GM21447 (cell line): ENCODE data around the gene APOBEC3B.
"Not testable (repeated sequence)": the region's sequence is repeated elsewhere in the genome, so short reads cannot be mapped to it uniquely, and the experiment has no call there.

Experiments used
- ATAC-seq: cut with Tn5 transposase; IDR thresholded peaks from one replicate; pipeline ENCODE4 v1.9.1; 2021; ENCODE audit not compliant: unreplicated experiment

The APOBEC3B gene

DNA sequence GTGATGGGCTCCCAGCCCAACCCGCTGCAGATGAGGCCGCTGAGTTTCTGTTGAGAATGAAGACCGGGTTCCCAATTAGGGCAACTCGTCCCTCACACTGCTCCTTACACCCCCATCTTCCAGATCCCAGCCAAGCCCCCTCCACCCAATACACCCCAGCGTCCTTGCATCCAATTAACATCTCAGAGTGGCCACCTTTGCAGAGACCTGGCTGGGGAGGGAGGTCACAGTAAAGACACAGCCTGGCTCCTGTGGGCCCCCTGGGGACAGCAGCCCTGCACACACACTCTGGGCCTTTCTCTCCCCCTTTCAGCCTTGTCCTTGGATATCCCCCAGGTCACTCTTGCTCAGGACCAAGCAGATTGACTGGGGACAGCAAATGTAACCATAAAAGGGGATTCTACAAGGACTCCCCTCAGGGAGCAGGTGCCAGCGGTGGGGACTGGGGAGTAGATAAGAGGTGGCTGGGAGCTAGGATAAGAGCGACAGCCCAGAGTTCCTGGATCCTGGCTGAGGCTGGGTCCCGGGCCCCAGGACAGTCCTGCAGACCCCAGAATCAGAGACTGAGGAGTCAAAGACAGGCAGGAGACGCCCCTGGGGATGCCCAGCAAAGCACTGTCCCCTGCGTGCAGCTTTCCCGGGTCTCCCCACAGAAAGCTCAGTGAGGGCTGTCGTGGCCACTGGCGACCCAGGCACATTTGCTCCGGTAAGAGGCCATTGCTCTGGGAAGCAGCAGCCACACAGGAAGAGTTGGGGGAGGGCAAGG, 16.4 kb upstream of the APOBEC3B start:
- ATAC-seq = no peak

DNA sequence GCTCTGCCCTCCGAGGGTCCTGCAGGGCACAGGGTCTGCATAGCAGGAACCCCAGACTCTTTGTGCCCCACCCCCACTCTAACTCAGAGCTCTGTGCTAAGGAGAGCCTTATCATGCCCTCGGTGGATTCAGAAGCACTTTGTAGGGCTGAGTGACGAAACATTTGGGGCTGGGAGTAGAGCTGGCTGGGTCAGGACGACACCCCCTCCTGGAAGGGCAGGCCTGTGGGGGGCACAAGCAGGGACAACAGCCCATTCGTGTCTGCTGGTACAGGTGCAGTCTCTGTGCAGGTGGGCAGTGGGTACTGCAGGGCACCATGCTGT, 15.8 kb upstream of the APOBEC3B start:
- no peak for ATAC-seq

DNA sequence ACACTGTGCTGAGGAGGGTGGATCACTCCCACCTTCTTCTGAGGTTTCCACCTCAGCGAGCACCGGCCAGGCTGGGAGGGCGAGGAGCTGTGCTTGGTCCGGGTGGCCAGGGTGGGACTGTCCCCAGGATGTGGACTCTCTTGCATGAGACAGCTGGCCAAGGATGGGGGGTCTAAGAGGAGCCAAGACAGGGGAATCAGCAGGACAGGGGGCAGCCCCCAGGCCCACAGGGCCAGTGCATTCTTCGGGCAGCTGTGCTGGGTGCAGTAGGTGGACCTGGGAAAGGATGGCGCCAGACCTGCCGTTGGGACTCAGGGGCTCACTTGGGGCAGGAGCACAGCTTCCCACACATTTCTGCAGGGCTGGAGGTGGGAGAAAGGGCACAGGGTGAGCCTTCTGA, 15.2 kb upstream of the APOBEC3B start:
- no peak for ATAC-seq

DNA sequence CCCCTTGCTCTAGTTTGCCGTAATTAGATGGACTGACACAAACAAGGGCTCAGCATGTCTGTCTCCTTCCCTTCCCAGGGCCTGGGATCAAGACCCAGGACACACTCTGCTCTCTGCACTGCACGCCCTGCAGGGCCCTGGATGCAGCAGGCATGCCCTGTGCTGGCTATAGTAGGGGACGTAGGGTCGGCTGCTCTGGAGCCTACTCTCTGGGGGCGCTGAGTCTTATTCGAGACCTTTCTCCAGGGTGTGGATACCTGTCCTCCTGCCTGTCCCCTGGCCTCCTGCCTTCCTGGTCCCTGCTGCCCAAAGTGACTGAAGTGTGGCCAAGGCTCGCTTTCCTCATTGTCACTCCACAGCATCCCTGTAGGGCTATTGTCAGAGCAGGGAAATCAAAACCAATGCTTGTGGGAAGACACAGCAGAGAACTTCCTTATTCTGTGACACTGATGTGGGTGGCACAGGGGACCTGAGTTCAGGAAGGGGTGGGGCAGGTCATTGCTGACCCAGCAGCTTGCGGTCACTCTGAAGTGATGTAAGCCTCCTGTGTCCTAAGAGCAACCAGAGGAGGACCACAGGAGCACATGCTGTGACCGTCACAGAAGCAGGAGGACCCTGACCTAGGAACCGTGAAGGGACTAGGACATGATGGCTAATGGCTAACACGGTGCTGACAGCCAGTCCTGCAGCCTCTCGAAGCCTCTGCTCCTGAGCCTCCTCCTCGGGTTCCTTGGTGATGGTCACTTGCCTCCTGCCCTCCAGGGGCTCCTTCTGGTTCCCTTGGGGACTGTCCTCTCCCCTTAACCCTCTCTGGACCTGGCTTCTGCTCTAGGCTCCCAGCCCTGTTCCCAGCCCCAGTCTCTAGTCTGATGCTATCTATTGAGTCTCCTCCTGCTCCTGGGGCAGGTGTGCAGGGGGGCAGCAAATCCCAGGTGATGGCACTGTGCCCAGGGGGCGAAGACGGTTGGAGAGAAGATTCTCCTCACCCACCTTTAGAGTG, 14.4 kb upstream of the APOBEC3B start:
- no peak for ATAC-seq

DNA sequence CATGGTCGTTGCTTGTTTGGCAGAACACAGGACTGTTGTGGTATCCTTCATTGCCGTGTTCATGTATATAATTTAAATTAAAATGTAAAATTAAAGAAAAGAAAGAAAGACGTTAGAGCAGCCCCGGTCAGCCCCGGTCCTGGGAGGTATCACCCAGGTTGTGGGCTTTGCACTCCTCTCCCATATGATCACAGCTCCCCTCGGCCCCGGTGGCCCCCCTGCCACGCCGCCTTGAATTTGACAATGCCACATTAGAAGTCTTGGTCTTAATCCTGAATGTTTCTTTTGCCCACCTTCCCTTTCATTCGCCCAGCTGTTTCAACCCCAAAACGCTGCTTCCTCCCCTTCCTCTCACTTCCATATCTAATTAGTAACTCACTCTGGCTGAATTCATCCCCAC, 13.3 kb upstream of the APOBEC3B start:
- ATAC-seq = no peak

DNA sequence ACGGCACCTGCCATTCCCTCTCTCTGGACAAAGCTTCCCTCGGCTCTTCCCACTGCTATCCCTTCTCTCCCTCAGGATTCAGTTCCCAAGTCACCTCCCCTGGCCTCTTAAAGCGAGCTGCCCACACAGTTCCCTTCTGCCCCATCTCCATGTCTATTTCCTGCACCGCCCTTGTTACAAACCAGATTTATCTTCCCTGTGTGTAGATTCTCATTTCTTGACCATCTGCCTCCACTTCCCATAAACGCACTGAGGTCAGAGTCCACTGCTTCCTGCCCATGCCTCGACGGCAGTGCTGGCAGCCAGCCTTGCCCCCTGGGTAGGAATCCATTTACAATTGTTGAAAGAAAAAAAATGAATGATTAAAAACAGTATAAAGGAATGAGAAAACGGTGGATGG, 11.6 kb upstream of the APOBEC3B start:
- no peak for ATAC-seq

DNA sequence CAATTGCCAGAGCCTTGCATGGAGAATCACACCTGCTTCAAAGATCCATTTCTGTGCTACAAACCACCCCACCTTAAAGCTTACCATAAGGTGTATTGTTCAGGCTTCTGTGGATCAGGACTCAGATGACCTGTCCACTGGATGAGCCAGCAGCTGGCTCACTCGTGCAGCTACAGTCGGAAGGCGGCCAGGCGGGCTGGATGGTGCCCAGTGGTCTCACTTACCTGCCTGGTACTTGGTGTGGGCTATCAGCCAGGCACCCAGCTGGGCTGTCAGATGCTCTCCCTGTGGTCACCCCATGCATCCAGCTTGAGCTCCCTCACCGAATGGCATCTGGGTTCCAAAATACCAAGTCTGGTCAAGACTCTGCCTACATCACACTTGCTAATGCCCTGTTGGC, 10.9 kb upstream of the APOBEC3B start:
- no peak for ATAC-seq

DNA sequence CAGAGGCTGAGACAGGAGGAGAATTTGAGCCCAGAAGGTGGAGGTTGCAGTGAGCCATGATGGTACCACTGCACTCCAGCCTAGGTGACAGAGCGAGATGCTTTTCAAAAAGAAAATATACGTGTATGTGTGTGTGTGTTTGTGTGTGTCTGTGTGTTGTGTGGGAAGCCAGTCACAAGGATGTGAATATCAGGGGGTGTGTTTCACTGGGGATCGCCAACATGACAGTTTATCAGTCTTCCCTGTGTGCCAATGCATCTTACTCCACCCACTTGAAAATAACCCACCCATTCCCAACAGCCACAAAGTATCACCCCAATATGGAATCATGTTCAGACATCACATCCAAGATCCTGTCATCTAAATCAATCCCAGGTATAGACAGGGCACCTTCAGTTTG, 10.4 kb upstream of the APOBEC3B start:
- no peak for ATAC-seq

DNA sequence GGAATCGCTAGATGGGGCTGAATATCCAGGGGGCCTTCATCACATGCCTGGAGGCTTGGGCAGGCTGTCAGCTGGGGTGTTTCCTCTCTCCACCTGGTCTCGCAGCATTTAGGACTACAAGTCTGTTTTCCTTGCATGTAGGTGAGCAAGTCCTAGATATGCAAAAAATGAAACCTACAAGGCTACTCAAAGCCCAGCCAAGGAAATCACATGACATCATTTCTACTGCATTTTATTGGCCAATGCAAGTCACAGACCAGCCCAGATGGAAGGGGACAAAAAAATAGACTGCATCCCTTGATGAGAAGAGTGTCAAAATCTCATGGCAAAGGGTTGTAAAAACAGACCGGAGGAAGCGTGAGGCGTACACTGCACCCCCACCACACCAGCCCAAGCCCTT, 9.6 kb upstream of the APOBEC3B start:
- no peak for ATAC-seq

DNA sequence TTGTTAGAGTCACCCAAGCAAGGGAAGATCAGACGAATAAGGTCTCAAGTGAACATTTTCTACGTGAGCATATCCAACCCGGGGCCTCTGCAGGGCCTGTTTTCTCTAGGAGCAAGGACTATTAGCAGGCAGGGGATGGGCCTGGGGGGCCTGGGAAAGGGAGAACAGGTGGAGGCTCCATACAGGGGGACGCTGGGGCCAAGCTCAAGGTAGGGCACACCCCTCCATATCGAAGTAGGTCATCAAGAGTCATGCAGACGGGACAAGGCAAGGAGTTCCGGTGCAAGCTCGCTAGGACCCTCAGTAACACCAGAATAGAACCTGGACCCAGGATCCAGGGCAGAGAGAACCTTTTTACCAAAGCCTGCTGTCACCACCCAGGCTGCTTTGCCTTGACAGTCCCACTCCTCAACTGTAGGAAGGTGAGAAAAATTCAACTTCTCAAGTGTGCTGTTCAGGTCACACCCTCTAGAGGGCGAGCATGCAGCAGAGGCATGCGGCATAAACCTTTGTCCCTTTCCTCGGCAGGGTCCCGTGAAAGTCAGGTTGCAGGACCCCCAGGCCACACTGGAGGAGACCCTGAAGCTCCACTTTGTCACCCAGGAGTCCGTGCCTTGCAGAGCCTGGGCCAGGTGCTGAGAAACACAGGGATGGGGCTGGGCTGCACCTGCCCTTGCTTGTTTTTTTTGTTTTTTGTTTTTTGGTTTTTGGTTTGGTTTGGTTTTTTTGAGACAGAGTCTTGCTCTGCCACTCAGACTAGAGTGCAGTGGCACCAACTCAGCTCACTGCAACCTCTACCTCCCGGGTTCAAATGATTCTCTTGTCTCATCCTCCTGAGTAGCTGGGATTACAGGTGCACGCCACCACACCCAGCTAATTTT, 8.6 kb upstream of the APOBEC3B start:
- no peak for ATAC-seq

DNA sequence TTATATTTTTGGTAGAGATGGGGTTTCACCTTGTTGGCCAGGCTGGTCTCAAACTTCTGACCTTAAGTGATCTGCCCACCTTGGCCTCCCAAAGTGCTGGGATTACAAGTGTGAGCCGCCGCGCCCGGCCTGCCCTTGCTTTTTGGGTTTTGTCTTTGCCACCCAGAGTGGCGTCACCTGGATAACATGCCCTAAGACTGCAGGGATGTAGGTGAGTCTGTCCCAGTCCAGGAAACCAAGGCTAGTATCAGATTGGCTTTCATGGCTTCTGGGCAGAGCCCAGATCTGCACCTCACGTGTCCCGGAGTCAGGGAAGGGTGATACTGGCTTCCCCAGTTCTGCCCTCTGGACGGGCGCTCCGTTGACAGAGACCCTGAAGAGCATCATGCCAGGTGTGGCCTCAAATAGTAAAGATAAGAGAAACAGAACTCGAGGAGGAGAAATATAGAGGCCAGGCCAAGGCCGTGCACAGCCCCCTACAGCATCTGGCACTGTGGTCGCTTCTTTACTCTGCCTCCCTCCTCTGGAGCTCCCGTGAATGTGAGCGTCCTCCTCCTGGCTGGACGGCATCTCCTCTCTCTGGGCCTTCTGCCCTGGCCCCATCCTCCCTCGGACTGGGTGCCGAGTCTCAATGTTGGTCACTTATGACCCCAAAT, 7.8 kb upstream of the APOBEC3B start:
- no peak for ATAC-seq

DNA sequence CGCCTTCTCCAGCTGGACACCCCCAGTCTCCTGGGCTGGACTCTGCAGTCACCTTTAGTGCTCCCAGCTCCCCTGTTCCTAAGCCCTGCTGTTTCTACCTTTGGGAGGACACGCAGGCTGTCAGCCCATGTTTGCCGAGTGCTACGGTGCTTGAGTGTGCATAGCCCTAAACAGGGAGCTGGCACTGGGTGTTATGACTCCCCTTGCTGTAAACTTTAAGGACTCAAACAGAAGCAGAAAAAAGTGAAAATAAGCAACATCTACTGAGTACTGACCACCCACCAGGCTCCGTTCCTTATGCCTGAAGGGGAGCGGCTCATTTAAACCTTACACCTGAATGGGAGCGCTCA, 7.3 kb upstream of the APOBEC3B start:
- no peak for ATAC-seq

DNA sequence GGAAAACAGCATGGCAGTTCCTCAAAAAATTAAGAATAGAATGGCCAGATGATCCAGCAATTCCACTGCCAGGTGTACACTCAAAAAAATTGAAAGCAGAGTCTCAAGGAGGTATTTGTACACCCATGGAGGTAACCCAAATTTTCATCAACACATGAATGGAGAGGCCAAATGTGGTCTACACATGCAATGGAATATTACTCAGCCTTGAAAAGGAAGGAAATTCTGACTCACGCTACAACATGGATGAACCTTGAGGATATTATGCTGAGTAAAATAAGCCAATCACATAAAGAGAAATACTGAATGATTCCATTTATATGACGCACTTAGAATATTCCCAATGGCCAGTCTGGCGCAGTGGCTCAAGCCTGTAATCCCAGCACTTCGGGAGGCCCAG, 4.9 kb upstream of the APOBEC3B start:
- not testable (repeated sequence) for ATAC-seq

DNA sequence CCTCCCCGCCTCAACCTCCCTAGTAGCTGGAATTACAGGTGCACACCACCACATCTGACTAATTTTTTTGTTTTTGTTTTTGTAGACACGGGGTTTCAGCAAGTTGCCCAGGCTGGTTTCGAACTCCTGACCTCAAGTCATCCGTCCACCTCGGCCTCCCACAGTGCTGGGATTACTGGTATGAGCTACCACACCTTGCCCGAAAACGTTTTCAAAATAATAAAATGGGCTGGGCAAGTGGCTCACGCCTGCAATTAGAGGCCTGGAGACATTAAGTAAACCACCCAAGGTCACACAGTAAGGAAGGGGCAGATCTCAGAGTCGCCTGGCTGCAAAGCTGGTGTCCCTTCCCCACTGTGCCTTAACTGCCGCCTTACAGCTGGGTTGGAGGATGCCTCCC, 1.6 kb upstream of the APOBEC3B start:
- ATAC-seq = not testable (repeated sequence)

DNA sequence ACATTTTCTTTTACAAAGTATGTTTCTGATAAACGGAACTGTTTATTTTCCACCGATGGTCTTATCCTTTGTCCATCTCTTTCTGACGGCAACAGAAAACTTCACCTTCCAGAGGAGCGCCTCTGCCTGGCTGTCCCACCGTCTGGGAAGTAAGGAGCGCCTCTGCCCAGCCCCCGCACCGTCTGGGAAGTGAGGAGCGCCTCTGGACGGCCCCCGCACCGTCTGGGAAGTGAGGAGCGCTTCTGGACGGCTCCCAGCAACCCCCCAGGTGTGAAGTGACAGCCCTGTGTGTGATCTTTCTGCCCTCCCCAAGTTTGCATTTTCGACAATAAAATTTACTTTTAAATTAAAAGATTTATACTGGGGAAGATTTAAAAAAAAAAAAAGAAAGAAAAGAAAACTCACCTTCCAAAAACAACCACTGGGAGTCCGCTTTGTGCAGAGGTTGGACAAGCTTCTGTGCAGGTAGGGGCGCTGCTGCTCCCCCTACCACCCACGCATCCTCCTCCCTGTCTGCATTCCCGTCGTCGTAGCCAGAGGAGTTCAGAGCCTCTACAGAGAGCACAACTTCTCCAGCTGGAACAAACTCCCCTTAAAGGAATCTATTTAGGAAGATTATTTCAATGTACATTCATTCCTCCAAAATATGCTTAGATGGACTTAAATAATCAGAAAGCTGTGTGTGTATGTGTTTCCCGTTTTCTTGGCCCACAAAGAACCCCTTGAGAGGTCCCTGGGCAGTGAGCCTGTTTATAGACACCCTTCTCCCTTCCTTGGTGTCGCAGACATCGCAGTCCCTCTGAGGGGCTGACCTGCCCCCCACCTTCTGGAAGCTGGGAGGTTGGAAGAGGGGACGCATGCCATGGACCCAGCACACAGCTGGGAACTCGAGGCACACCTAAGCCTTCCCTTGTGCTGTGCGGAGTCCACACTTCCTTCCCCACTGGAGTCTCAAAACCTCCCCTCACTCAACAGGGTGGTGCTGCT, 849 bp upstream of the APOBEC3B start:
- no peak for ATAC-seq

DNA sequence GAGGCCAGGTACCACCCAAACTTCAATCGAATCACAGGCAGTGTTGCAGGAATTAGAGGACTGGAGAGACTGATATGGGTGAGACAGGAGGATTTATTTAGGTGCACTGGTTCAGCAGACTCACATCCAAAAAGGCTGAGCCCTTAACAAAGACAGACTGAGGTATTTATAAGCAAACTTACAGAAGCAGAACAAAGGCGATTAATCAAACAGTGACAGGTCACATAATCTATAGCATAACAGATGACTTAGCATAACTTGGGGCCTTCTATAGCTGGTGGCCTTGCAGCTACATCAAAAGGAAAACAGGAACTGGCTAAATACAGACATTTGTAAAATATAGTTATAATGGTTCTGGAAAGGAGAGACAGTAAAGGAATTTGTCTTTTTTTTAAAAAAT, 2.1 kb downstream of the APOBEC3B start:
- no peak for ATAC-seq

DNA sequence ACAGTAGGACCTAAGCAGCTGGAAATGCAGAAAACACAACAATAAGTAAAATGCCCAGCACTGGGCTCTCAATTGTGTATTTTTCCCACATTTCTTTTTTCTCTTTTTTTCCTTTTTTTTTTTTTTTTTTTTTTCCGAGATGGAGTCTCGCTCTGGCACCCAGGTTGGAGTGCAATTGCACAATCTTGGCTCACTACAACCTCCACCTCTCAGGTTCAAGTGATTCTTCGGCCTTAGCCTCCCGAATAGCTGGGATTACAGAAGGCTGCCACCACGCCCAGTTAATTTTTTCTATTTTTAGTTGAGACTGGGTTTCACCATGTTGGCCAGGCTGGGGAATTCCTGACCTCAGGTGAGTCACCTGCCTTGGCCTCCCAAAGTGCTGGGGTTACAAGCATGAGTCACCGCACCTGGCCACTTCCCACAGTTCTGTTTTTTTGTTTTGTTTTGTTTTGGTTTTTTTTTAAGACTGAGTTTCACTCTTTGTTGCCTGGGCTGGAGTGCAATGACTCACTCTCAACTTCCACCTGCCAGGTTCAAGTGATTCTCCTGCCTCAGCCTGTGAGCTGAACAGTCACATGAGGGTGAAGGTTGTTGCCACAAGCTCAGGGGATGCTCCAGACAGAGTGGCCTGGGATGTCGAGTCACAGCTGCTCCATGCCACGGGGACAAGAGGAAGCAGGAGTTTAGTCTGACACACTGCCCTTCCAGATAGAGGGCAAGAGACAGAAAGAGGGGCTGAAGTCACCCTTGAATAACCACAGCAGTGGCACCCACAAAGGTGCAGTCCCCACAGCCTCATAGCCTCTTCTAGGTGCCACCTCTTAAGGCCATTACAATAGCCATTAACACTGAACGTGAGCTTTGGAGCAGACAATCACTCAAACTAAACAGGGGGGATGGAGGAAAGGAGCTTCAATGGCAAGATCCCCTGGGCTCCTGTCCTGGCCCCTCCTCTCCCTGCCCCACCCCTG, 2.9 kb downstream of the APOBEC3B start:
- ATAC-seq = peak; percentile 73

DNA sequence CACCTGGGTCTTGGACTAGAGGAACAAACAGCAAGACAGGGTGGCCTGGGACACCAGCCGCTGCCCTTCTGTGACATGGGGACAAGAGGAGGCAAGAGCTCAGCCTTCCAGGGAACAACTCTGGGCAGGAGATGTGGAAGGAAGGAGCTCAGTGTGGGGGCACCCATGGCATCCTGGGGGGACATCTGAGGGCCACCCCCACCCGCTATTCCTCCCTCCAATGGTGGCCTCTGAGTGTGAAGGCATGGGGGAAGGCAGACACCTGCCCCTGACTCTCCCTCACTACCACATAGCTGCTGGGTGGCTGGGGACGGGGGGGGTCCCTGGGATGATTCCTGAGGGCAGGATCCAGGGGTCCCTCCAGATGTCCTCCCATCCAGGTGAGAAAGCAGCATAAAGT, 4.5 kb downstream of the APOBEC3B start:
- ATAC-seq = no peak
